Activated naive CD8-positive, alpha-beta T cell treated with anti-CD3 and anti-CD28 coated beads for 36 hours (primary cell): ENCODE results near the gene TMEM97. TPM values are rescaled to one million over a fixed set of nuclear protein-coding genes. Genes with fewer than 3 reads are reported as not detected.

Source experiments
- DNase-seq: peaks from one replicate; pipeline ENCODE4 v3.0.0; 2021
- H3K27ac Mint-ChIP-seq: one replicate; pipeline ENCODE4 v1.8.0; 2022; ENCODE audit warnings: mild to moderate bottlenecking, moderate library complexity, mixed read lengths
- H3K27me3 Mint-ChIP-seq: one replicate; pipeline ENCODE4 v1.8.0; 2022; ENCODE audit warnings: mild to moderate bottlenecking, mixed read lengths
- H3K36me3 Mint-ChIP-seq: one replicate; pipeline ENCODE4 v1.8.0; 2021; ENCODE audit warnings: mild to moderate bottlenecking, mixed read lengths
- H3K4me1 Mint-ChIP-seq: one replicate; pipeline ENCODE4 v1.8.0; 2021; ENCODE audit warnings: mixed read lengths
- H3K4me3 Mint-ChIP-seq: one replicate; pipeline ENCODE4 v1.8.0; 2022; ENCODE audit warnings: mild to moderate bottlenecking, moderate library complexity, mixed read lengths
- H3K9me3 Mint-ChIP-seq: one replicate; pipeline ENCODE4 v1.8.0; 2022; ENCODE audit warnings: mixed read lengths
- total RNA-seq, 2 experiments: library from RNA; stranded (reverse); gene quantifications; one replicate each; pipeline ENCODE4 v1.2.3, GENCODE V29; 2021

The TMEM97 gene
- total RNA-seq, 2 experiments from 2014 or later: 58.1 to 58.2 TPM

GRCh38 chr17:28372203-28372944 lies 53.4 kb downstream of the TMEM97 start:
- H3K27ac Mint-ChIP-seq: peak overlapping the region; percentile 59

GRCh38 chr17:28372945-28373274 lies 53.9 kb downstream of the TMEM97 start:
- Mint-ChIP-seq H3K9me3 (no peaks in the 10 kb centered on the region), H3K27me3 (no peaks in the 10 kb centered on the region), H3K36me3 (peaks cover 12% of the 10 kb centered on the region), H3K4me1 (peaks cover 22% of the 10 kb centered on the region), H3K4me3 (peak overlapping the region; percentile 88), H3K27ac (peak overlapping the region; percentile 59)
- no peak for DNase-seq

More at GRCh38 chr17:28372203-28372944, 53.4 kb downstream of the TMEM97 start:
- peaks cover 12% of the 10 kb centered on the region for H3K36me3 Mint-ChIP-seq
- H3K4me3 Mint-ChIP-seq: peak overlapping the region; percentile 88
- peak; percentile 59 for DNase-seq
- H3K4me1 Mint-ChIP-seq: peaks cover 22% of the 10 kb centered on the region
- H3K9me3 Mint-ChIP-seq: no peaks in the 10 kb centered on the region
- H3K27me3 Mint-ChIP-seq: no peaks in the 10 kb centered on the region

Other genes starting within 250 kb of the TMEM97 start
- gene IFT20, start 16.3 kb downstream of the TMEM97 start, total RNA-seq: 10 to 100 TPM; 17.0 to 21.4 TPM
- gene TNFAIP1, start 16.6 kb downstream of the TMEM97 start, total RNA-seq: 10 to 100 TPM; 22.2 to 23.2 TPM
- 100 to 1,000 TPM; 125 to 126 TPM for gene POLDIP2, start 38.3 kb downstream of the TMEM97 start, total RNA-seq
- gene SEBOX, start 46.0 kb downstream of the TMEM97 start, total RNA-seq: not detected
- gene VTN, start 51.1 kb downstream of the TMEM97 start, total RNA-seq: under 1 TPM; 0.22 to 0.35 TPM
- 10 to 100 TPM; 25.7 to 29.0 TPM for gene SARM1, start 52.5 kb downstream of the TMEM97 start, total RNA-seq
- gene SLC46A1, start 87.0 kb downstream of the TMEM97 start, total RNA-seq: 1 to 10 TPM; 5.2 to 6.1 TPM
- gene SLC13A2, start 154.4 kb downstream of the TMEM97 start, total RNA-seq: not detected
- gene FOXN1, start 187.1 kb downstream of the TMEM97 start, total RNA-seq: not detected
- gene UNC119, start 233.4 kb downstream of the TMEM97 start, total RNA-seq: 10 to 100 TPM; 31.5 to 34.3 TPM